Mononuclear cell (primary cell): ENCODE measurements around the gene CCDC169. TPM values are rescaled to one million over a fixed set of nuclear protein-coding genes. Genes with fewer than 3 reads are reported as not detected.

Source experiments
- H3K27me3 ChIP-seq: 2 replicates; pipeline ENCODE4 v1.6.0; 2011; ENCODE audit warnings: low read length, control low read depth; ENCODE audit not compliant: insufficient read depth
- H3K4me1 ChIP-seq: 2 replicates; pipeline ENCODE4 v1.5.1; 2011; ENCODE audit warnings: mild to moderate bottlenecking, low read length, control low read depth; ENCODE audit not compliant: insufficient read depth
- H3K4me3 ChIP-seq: 2 replicates; pipeline ENCODE4 v1.5.1; 2011; ENCODE audit warnings: mild to moderate bottlenecking, low read length, moderate library complexity
- H3K9me3 ChIP-seq: 2 replicates; pipeline ENCODE4 v1.5.1; 2011; ENCODE audit warnings: low read depth, mild to moderate bottlenecking, control low read depth, low read length
- total RNA-seq: library from RNA; depleted of rRNA; stranded (reverse); fragments of >200 nt; gene quantifications from one replicate; pipeline ENCODE4 v1.2.3, GENCODE V29; 2012

The CCDC169 gene
- total RNA-seq, 1 donor, result not detected

DNA sequence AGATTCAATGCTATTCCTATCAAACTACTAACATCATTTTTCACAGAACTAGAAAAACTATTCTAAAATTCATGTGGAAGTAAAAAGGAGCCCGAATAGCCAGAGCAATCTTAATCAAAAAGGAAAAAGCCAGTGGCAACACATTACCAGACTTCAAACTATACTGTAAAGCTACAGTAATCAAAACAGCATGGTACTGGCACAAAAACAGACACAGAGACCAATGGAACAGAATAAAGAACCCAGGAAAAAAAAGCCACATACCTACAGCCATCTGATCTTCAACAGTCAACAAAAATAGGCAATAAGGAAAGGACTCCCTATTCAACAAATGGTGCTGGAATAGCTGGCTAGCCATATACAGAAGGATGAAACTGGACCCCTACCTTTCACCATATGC, 72.9 kb downstream of the CCDC169 start:
- no peaks in the 10 kb centered on the region for H3K27me3 ChIP-seq
- H3K4me1 ChIP-seq, result no peaks in the 10 kb centered on the region
- H3K9me3 ChIP-seq, result peaks cover 10% of the 10 kb centered on the region
- H3K4me3 ChIP-seq, result no peak overlapping the region

DNA sequence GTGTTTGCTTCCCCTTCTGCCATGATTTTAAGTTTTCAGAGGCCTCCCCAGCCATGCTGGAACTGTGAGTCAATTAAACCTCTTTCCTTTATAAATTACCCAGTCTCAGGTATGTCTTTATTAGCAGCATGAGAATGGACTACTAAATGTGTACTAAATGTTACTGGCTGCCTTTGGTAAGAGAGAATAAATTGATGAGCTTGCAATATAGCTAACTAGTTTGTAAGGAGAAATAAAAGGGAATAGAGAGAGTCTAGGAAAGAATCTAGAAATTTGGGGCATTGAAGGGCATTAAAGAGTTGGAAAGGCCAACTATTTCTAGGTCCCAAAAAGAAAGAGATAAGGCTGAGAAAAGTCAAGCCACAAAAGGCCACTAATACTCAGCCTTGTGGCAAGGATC, 77.7 kb downstream of the CCDC169 start:
- H3K4me1 ChIP-seq, result no peaks in the 10 kb centered on the region
- H3K4me3 ChIP-seq, result no peak overlapping the region
- H3K9me3 ChIP-seq, result peaks cover 10% of the 10 kb centered on the region
- H3K27me3 ChIP-seq, result no peaks in the 10 kb centered on the region

DNA sequence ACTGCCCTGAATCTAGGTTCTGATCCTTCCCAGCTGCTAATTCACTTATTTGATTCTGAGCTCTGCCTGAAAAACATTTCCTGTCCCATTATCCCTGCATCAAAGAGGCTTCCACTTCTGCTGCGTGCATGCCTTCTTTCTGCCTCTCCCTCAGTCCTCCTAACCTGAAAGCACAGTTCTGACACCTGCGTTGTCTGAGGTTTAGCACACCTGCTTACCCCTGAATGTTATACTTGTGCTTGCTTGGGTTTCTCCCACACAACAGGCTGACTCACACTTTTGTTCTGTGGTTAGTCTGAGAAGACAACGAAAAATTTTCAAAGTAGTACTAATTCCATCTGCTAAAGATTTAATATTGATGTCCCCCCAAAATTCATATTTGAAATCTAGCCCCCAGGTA, 80.2 kb downstream of the CCDC169 start:
- Histone ChIP-seq H3K4me3 (no peak overlapping the region), H3K4me1 (no peaks in the 10 kb centered on the region), H3K27me3 (no peaks in the 10 kb centered on the region), H3K9me3 (no peaks in the 10 kb centered on the region)

DNA sequence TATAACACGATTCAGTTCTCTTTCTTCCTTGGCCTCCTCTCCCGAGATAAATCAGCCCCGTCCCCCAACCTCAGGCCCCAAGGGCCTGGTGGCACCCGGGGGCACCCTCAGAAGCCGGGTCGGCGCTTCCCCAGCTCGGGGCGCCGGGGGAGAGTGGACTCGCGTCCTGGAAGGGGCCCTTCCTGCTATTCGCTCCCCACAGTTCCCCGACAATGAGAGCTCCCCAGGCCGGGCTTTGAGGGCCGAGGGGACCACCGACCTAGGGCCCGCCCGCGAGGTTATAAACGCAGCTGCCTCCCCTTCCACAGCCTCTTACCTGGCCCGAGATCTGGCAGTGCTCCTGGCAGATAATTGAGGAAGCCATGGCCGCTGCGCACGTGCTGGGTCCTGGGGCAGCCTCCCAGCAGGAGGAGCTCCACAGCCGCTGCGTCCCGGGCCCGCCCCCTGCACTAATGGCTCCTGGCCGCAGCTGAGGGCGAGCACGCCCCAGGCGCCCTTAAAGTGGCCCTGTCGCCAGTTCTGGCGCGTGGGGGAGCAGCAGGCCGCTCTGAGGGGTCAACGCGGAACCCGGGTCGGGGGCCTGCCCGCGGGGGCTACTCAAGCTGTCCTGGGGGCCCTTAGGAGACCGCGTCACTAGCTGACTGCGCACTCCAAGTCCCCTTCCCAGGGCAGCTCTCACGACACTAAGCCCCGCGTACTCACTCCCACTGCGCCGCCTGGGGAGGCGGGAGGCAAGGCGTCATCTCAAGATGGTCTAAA, 83.3 kb downstream of the CCDC169 start, which contains the start of gene SOHLH2:
Gene SOHLH2, minus strand, starts transcription at position 394 of the 759 bp plus-strand sequence. Its CDS starts 30 bp downstream, at position 364.
- H3K4me3 ChIP-seq, result no peak within 1 kb of the TSS
- H3K4me1 ChIP-seq, result no peaks in the 10 kb centered on the region
- H3K27me3 ChIP-seq, result no peaks in the 10 kb centered on the region
- no peaks in the 10 kb centered on the region for H3K9me3 ChIP-seq

DNA sequence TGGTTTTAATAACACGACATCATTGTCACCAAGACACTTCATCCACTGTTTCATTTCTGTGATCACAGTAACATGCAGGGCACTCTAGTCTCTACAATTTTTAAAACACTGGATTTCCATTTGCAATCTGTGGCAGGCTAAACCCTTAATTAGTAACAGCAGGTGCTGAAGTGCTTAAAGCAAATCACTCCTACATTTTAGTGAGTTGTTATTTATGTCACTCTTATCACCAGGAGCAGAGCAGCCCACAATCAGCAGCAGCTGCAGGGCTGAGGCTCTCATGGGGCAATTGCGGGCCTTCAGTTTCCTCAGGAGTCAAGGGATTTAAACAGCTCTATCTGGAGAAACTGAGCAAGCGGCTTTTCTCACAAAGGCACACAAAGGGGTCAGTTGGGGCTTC, 84.8 kb downstream of the CCDC169 start:
- Histone ChIP-seq H3K9me3 (no peaks in the 10 kb centered on the region), H3K4me3 (no peak overlapping the region), H3K4me1 (no peaks in the 10 kb centered on the region), H3K27me3 (no peaks in the 10 kb centered on the region)

DNA sequence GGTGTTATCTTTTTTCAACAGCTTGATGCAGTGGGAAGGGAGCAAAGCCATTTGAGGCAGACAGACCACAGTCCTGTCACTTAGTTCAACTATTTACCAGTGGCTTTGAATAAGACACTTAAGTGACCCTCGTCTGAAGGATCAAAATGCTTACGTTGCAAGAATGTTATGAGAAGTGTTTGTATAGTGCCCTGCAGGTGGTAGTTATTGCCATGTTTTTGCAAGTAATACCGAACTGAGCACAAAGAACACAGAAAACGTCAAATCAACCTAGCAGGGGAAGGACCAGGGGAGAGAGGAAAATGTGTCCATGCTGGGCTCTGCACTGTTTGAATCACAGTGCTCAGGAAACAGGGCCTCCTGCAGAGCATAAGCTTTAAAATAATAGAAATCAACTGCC, 86.0 kb downstream of the CCDC169 start:
- H3K27me3 ChIP-seq, result no peaks in the 10 kb centered on the region
- no peak overlapping the region for H3K4me3 ChIP-seq
- H3K4me1 ChIP-seq, result no peaks in the 10 kb centered on the region
- no peaks in the 10 kb centered on the region for H3K9me3 ChIP-seq

DNA sequence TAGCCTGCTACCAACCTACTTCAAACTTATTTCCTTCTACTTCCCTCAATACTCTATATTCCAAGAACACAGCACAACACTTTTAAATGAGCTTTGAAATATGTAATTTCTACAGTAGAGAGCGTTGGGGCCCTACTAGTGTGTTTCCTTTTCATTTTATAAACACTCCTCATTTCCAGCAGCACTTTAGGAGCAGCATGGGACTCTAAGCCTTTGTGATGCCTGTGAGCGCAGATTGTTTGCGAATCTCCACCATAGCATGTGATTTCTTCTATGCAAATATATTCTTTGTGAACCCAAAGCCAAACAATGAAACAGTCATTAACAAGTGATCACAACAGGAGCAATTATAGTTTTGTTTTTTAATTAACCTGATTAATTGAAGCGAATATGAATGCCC, 86.9 kb downstream of the CCDC169 start:
- H3K9me3 ChIP-seq, result no peaks in the 10 kb centered on the region
- no peaks in the 10 kb centered on the region for H3K27me3 ChIP-seq
- no peaks in the 10 kb centered on the region for H3K4me1 ChIP-seq
- no peak overlapping the region for H3K4me3 ChIP-seq

DNA sequence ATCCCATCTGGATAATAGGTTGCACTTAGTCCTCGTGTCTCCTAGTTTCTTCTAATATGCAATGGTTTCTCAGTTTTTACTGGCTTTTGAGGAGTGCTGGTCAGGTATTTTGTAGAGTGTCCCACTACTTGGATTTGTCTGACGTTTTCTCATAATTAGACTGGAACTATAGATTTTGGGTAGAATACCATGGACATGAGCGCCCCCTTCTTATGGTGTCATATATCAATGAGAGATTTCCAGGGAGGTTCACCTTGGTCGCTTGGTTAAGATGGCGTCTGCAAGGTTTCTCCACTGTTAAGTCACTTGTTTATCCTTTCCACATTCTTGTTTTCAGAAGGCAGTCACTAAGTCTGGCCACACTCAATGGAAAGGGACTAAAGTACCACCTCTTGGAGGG, 89.9 kb downstream of the CCDC169 start:
- H3K9me3 ChIP-seq, result no peaks in the 10 kb centered on the region
- H3K4me3 ChIP-seq, result no peak overlapping the region
- no peaks in the 10 kb centered on the region for H3K4me1 ChIP-seq
- no peaks in the 10 kb centered on the region for H3K27me3 ChIP-seq

DNA sequence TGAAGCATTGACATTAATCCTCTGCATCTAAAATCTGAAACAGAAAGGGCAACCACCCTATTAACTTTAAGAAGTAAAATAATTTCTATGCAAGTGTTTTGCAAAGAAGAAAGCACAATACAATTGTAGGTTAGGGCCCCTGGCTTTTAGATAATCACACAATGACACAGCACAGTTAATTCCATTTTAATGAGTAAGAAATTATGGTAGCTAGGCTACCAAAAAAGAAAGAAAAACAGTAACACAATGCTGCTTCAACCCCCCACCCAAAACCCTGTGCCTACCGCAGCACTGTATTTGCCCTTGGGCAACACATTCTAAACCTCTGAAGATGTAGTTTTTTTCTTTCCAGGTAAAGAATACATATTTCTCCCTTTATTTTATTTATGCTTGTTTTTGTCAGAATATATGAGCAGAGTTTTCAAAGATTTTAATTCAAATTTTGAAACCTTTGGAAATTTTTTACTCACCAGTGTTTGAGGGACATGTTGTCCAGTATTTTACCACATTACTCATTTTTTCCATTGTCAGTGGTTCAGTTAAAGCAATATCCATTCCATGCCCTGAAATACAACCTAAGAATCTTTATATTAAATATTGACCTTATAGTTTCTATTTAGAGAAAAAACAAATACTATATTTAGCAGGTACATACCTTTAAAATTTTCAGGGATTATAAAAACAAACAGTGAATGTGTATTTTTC, 104.3 kb downstream of the CCDC169 start:
- H3K4me1 ChIP-seq, result no peaks in the 10 kb centered on the region
- H3K4me3 ChIP-seq, result no peak overlapping the region
- H3K27me3 ChIP-seq, result no peaks in the 10 kb centered on the region
- no peaks in the 10 kb centered on the region for H3K9me3 ChIP-seq

DNA sequence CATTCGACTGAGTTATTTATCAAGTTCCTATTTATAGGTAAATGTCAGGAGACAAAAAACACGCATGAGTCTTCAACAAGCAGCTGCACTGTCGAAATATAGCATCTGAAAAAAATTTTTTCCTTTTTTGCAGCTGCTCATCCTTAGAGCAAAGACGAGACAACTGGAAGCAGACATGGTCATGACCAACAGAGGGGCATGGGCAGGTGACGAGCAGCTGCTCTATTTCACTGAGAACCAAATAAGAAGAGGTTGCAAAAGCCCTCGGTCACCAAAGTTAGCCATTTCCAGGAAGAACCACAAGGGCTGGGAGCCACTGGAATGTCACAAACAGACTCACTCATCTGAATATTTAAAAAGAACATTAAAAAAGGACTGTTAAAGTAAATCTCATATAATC, 105.4 kb downstream of the CCDC169 start:
- Histone ChIP-seq H3K27me3 (no peaks in the 10 kb centered on the region), H3K4me3 (no peak overlapping the region), H3K9me3 (no peaks in the 10 kb centered on the region), H3K4me1 (no peaks in the 10 kb centered on the region)

DNA sequence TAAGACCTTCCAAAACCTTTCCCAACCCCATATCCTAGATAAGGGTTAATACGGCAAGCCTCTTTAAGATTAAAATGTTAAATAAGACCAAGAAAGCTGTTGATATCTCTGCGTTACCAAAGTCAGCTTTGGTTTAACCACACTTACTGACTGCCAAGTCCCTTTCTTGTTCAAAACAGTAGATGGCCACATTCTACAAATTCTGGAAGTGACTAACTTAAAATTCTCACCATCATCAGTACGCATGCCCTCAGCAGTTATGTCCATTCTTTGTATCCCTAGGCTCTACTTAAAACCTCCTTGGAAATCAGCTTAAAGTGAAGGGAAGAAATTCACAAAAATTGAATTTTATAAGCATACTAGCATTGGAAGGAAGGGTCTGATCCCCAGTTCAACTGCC, 106.8 kb downstream of the CCDC169 start:
- Histone ChIP-seq H3K4me3 (no peak overlapping the region), H3K9me3 (no peaks in the 10 kb centered on the region), H3K27me3 (no peaks in the 10 kb centered on the region), H3K4me1 (no peaks in the 10 kb centered on the region)

DNA sequence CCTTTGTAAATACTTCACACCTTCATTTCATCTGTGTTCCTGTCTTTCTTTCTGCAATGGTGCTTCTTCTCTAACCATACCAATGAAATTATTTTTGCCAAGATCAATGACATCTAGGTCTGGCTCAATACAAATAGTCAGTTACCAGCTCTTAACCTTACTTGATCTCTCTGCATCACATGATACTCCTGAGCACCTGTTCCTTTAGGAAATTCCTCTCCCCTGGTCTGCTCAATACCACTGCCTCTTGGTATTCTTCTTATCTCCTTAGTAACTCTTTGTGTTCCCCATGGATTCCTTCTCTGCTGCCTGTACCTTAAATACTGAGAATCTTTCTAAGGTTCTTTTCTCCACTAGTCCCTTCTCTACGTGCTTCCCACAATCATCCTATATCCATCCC, 109.2 kb downstream of the CCDC169 start:
- Histone ChIP-seq H3K27me3 (no peaks in the 10 kb centered on the region), H3K4me3 (no peak overlapping the region), H3K4me1 (no peaks in the 10 kb centered on the region), H3K9me3 (no peaks in the 10 kb centered on the region)

DNA sequence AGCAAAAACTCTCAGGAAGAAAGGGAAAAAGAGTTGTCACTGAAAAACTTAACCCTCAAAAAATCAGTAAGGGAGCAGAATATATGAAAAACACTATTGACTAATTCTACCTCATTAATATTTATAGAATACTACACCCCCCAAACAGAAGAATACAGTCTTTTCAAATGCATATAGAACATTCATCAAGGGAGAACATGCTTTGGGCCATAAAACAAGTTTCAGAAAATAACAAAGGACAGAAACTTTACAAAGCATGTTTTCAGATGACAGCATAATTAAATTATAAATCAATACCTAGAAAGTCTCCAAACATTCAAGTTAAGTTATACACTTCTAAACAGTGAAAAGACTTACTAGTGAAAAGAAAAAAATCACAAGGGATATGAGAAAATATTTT, 113.7 kb downstream of the CCDC169 start:
- H3K4me1 ChIP-seq, result no peaks in the 10 kb centered on the region
- H3K27me3 ChIP-seq, result no peaks in the 10 kb centered on the region
- no peaks in the 10 kb centered on the region for H3K9me3 ChIP-seq
- H3K4me3 ChIP-seq, result no peak overlapping the region
